CD4-positive, CD25-positive, alpha-beta regulatory T cell (primary cell): ENCODE results near the gene TGM3. TPM values are rescaled to one million over a fixed set of nuclear protein-coding genes. Genes with fewer than 3 reads are reported as not detected.

Source experiments
- ATAC-seq, 2 donors: fragments of 150-1000 bp; cut with Tn5 transposase; one replicate each; pipeline ENCODE4 v1.10.0; 2021; ENCODE audit warnings: low read depth in 2 of 2, moderate number of reproducible peaks in 2 of 2, moderate library complexity in 1 of 2
- DNase-seq, 3 donors: peaks; one replicate each; pipeline versions ENCODE4 v3.0.0 to v3.0.0-alpha.2; 2012 to 2022; ENCODE audit warnings: mixed read lengths in 1 of 3
- H3K27ac ChIP-seq: one replicate; pipeline ENCODE4 v1.7.0; 2013; ENCODE audit warnings: mild to moderate bottlenecking, low read length; ENCODE audit not compliant: insufficient read depth, poor library complexity, severe bottlenecking
- H3K27me3 ChIP-seq: one replicate; pipeline ENCODE4 v1.7.0; 2013; ENCODE audit warnings: low read length; ENCODE audit not compliant: control insufficient read depth, insufficient read depth
- H3K36me3 ChIP-seq: one replicate; pipeline ENCODE4 v1.7.0; 2013; ENCODE audit warnings: mild to moderate bottlenecking, low read length, moderate library complexity; ENCODE audit not compliant: control insufficient read depth, insufficient read depth
- H3K4me1 ChIP-seq: 2 replicates; pipeline ENCODE4 v1.7.0; 2013; ENCODE audit warnings: mild to moderate bottlenecking, low read length; ENCODE audit not compliant: insufficient read depth, control insufficient read depth, poor library complexity, severe bottlenecking
- H3K4me3 ChIP-seq: one replicate; pipeline ENCODE4 v1.7.0; 2013; ENCODE audit warnings: low read depth, mild to moderate bottlenecking, low read length, moderate library complexity
- H3K9me3 ChIP-seq, 2 experiments: 1 replicate in 1 of 2; 2 replicates in 1 of 2; pipeline ENCODE4 v1.7.0; 2013; ENCODE audit warnings: low read length in 2 of 2, mild to moderate bottlenecking in 1 of 2, moderate library complexity in 1 of 2; ENCODE audit not compliant: control insufficient read depth in 2 of 2
- H3K27ac Mint-ChIP-seq, 3 donors: one replicate each; pipeline ENCODE4 v1.8.0; 2020 to 2022; ENCODE audit warnings: mild to moderate bottlenecking in 3 of 3, mixed read lengths in 3 of 3, moderate library complexity in 2 of 3
- H3K27me3 Mint-ChIP-seq: one replicate; pipeline ENCODE4 v1.8.0; 2022; ENCODE audit warnings: mild to moderate bottlenecking, mixed read lengths
- H3K36me3 Mint-ChIP-seq: one replicate; pipeline ENCODE4 v1.8.0; 2020; ENCODE audit warnings: mixed read lengths
- H3K4me1 Mint-ChIP-seq, 4 donors: one replicate each; pipeline ENCODE4 v1.8.0; 2020 to 2022; ENCODE audit warnings: mixed read lengths in 4 of 4, mild to moderate bottlenecking in 1 of 4
- H3K4me3 Mint-ChIP-seq, 4 donors: one replicate each; pipeline ENCODE4 v1.8.0; 2020 to 2022; ENCODE audit warnings: mild to moderate bottlenecking in 4 of 4, mixed read lengths in 4 of 4, moderate library complexity in 3 of 4
- H3K9me3 Mint-ChIP-seq, 7 donors: one replicate each; pipeline ENCODE4 v1.8.0; 2020 to 2022; ENCODE audit warnings: mixed read lengths in 7 of 7, mild to moderate bottlenecking in 3 of 7, moderate library complexity in 2 of 7
- polyA plus RNA-seq, 4 donors: library from polyadenylated mRNA; unstranded; fragments of 300-500 nt; fragmentation: Illumina TruSeq; gene quantifications; one replicate each; pipeline ENCODE4 v1.2.3, GENCODE V29; 2021
- total RNA-seq: library from RNA; stranded (reverse); gene quantifications from one replicate; pipeline ENCODE4 v1.2.3, GENCODE V29; 2022

Gene TGM3
- total and polyA plus RNA-seq, 5 donors from 2014 or later, result not detected

DNA sequence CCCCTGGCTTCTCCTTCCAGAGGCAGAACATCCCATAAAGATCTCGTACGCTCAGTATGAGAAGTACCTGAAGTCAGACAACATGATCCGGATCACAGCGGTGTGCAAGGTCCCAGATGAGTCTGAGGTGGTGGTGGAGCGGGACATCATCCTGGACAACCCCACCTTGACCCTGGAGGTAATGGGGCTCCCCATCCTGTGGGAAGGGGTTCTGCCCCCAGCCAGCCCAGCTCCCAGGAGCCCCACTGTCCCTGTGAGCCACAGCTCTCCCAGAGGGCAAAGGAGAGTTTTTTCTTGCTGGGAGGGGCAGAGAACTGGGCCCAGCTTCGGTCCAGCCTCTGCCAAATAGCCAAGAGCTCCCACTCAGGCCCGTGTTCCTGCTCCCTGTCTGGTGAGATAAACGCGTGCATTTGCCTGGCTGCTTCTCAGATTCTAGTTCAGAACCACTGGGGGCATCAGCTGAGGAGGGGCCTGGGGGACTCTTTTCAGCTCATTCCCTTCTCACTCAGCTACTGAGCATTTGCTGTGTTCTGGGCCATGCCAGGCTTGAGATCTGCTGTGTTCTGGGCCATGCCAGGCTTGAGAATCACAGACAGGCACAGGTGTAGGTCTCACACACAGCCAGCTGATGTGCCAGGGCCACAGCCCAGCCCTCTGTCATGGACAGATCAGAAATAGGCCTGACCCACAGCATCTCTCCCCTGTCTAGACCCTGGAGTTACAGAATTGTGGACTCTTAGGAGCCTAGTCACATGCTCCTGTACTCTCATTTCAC, 39.5 kb downstream of the TGM3 start:
- Histone ChIP-seq H3K27me3 (no peaks in the 10 kb centered on the region), H3K9me3 (no peaks in the 10 kb centered on the region), H3K36me3 (no peaks in the 10 kb centered on the region), H3K4me1 (no peaks in the 10 kb centered on the region), H3K4me3 (no peak overlapping the region), H3K27ac (no peak overlapping the region)
- Mint-ChIP-seq H3K4me3 (no peak overlapping the region), H3K36me3 (no peaks in the 10 kb centered on the region), H3K27me3 (peaks cover 7% of the 10 kb centered on the region), H3K9me3 (no peaks in the 10 kb centered on the region), H3K27ac (no peak overlapping the region), H3K4me1 (no peaks in the 10 kb centered on the region)
- no peak for ATAC-seq
- no peak for DNase-seq

DNA sequence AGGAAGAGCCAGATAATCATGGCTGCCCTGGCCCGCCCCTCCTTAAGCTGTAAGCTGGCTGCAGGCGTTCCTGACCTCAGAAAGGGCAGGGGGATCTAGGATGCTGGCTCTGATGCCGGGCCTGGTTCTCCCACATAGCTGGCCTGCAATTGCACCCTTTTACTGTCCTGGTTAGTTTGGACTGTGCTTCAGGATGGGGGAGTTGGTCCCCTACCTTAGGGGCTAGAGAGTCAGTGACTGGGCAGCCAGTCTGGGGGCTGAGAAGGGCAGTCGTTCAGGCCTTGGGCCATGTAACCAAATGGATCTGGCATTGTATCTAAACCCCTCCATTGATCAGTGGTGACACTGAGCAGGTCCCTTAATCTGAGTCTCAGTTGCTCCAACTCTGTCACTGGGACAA, 40.7 kb downstream of the TGM3 start:
- Histone ChIP-seq H3K4me1 (no peaks in the 10 kb centered on the region), H3K27ac (no peak overlapping the region), H3K27me3 (no peaks in the 10 kb centered on the region), H3K9me3 (no peaks in the 10 kb centered on the region), H3K36me3 (no peaks in the 10 kb centered on the region), H3K4me3 (no peak overlapping the region)
- Mint-ChIP-seq H3K4me3 (no peak overlapping the region), H3K4me1 (no peaks in the 10 kb centered on the region), H3K36me3 (no peaks in the 10 kb centered on the region), H3K27me3 (peaks cover 7% of the 10 kb centered on the region), H3K27ac (no peak overlapping the region), H3K9me3 (no peaks in the 10 kb centered on the region)
- ATAC-seq, result no peak
- no peak for DNase-seq

DNA sequence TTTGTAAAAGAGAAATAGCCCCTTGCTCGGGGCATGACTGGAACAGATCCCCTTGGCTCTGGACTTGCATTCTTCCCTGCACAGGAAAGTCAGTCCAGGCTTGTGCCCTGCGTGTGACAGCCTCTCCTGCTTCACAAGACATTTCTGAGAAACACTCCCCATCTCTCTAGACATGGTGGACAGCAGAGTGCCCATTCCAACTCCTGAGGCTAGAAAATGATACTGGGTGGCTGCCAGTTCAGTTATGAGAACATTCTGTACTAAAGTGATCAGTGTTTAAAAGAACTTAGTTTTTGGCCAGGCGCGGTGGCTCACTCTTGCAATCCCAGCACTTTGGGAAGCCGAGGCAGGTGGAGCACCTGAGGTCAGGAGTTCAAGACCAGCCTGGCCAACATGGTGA, 41.3 kb downstream of the TGM3 start:
- peaks cover 7% of the 10 kb centered on the region for H3K27me3 Mint-ChIP-seq
- no peak overlapping the region for H3K4me3 ChIP-seq
- ATAC-seq (no peak), DNase-seq (no peak)
- H3K4me3 Mint-ChIP-seq, result no peak overlapping the region
- no peak overlapping the region for H3K27ac Mint-ChIP-seq
- no peaks in the 10 kb centered on the region for H3K36me3 ChIP-seq
- no peaks in the 10 kb centered on the region for H3K36me3 Mint-ChIP-seq
- no peak overlapping the region for H3K27ac ChIP-seq
- H3K4me1 ChIP-seq, result no peaks in the 10 kb centered on the region
- H3K9me3 ChIP-seq, result no peaks in the 10 kb centered on the region
- no peaks in the 10 kb centered on the region for H3K4me1 Mint-ChIP-seq
- no peaks in the 10 kb centered on the region for H3K9me3 Mint-ChIP-seq
- no peaks in the 10 kb centered on the region for H3K27me3 ChIP-seq

DNA sequence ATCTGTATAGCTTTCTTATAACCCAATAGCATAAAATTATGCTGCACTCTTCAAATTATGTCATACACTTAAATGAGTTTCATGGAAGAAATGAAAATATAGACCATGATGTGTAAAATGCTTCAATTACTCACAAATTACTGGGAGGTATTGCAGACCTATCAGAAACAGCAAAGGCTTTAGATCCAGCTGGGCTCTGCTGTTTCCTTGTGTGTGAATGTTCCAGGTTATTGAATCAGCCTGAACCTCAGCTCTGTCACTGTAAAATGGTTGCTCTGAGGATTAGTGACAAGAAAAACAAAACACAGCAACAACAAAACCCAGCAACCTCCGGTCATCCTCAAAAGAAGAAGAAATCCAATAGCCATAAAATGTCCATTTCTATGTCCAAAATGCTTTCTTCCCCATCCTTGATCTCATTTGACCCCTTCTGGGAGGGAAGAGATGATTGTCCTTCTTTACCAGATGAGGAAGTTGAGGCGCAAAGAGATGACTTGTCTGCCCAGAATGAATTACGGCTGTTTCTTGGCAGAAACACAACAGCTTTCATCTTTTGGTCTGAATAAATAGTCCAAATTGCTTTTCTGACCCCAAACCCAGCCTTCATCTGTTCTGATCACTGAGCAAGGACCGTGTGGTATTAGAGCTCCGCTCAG, 42.7 kb downstream of the TGM3 start:
- DNase-seq (no peak), ATAC-seq (no peak)
- Histone ChIP-seq H3K4me1 (no peaks in the 10 kb centered on the region), H3K27ac (no peak overlapping the region), H3K9me3 (no peaks in the 10 kb centered on the region), H3K27me3 (no peaks in the 10 kb centered on the region), H3K36me3 (no peaks in the 10 kb centered on the region), H3K4me3 (no peak overlapping the region)
- Mint-ChIP-seq H3K9me3 (no peaks in the 10 kb centered on the region), H3K36me3 (no peaks in the 10 kb centered on the region), H3K4me1 (no peaks in the 10 kb centered on the region), H3K4me3 (no peak overlapping the region), H3K27me3 (peaks cover 7% of the 10 kb centered on the region), H3K27ac (no peak overlapping the region)

DNA sequence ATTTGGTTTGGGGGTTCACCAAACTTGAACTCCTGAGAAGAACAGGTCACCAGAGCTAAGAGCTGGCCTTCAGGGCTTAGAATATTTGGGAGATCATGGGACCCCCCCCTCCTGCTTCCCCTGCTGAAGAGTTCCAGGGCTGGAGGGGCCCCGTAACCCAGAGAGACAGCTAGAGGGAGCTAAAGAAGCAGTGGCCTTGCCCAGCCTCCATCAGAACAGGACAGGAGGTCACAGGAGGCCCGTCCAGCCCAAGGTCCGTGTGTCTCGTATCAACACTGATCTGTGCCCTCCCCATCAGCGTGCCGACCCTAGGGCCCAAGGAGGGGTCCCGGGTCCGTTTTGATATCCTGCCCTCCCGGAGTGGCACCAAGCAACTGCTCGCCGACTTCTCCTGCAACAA, 44.3 kb downstream of the TGM3 start:
- DNase-seq (no peak), ATAC-seq (no peak)
- Mint-ChIP-seq H3K4me1 (no peaks in the 10 kb centered on the region), H3K4me3 (no peak overlapping the region), H3K9me3 (no peaks in the 10 kb centered on the region), H3K27me3 (peaks cover 7% of the 10 kb centered on the region), H3K27ac (no peak overlapping the region), H3K36me3 (no peaks in the 10 kb centered on the region)
- Histone ChIP-seq H3K4me1 (no peaks in the 10 kb centered on the region), H3K27ac (no peak overlapping the region), H3K4me3 (no peak overlapping the region), H3K9me3 (no peaks in the 10 kb centered on the region), H3K27me3 (no peaks in the 10 kb centered on the region), H3K36me3 (no peaks in the 10 kb centered on the region)

DNA sequence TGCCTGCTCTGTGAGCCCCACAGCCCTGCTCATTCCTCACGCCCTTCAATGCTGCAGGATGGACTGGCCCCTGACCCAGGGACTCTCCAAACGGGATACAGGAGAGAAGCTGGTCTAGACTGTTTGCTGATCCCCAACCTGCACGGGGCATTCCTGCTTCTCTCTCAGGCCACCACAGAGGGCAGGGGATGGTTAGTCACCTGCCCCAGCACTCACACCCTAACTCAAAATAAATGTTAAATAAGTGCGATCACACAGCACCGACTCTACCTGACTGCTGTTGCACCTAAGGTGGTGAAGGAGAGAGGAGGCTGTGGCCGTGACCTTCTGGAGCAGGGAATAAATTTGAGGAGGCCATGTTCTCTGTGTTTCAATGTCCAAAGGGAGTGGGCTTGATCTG, 45.0 kb downstream of the TGM3 start:
- Histone ChIP-seq H3K4me1 (no peaks in the 10 kb centered on the region), H3K36me3 (no peaks in the 10 kb centered on the region), H3K27me3 (no peaks in the 10 kb centered on the region), H3K4me3 (no peak overlapping the region), H3K27ac (no peak overlapping the region), H3K9me3 (no peaks in the 10 kb centered on the region)
- no peak overlapping the region for H3K4me3 Mint-ChIP-seq
- H3K27ac Mint-ChIP-seq, result no peak overlapping the region
- H3K27me3 Mint-ChIP-seq, result peaks cover 7% of the 10 kb centered on the region
- H3K9me3 Mint-ChIP-seq, result no peaks in the 10 kb centered on the region
- no peaks in the 10 kb centered on the region for H3K36me3 Mint-ChIP-seq
- no peaks in the 10 kb centered on the region for H3K4me1 Mint-ChIP-seq
- DNase-seq (no peak), ATAC-seq (no peak)

DNA sequence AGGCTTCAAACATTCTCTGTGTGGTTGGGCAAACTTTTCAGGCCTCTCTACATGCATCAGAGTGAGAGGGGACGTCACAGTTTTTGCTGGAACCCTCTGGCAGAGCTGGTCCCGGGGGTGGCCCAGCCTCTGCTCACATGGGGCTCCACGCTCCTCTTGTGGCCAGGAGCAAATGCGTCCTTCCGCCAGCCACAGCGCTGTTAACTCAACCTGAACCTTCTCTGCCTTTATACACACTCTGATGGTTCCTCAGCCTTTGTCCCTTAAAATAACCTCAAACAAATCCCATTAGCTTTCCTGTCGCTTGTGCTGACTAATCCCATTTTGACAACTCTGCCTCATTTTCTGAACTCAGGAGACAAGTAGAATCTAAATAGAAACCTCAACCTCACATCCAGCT, 45.5 kb downstream of the TGM3 start:
- no peaks in the 10 kb centered on the region for H3K36me3 ChIP-seq
- DNase-seq (no peak), ATAC-seq (no peak)
- H3K4me1 ChIP-seq, result no peaks in the 10 kb centered on the region
- H3K4me1 Mint-ChIP-seq, result no peaks in the 10 kb centered on the region
- no peaks in the 10 kb centered on the region for H3K36me3 Mint-ChIP-seq
- no peak overlapping the region for H3K4me3 Mint-ChIP-seq
- no peaks in the 10 kb centered on the region for H3K27me3 ChIP-seq
- no peaks in the 10 kb centered on the region for H3K9me3 ChIP-seq
- no peak overlapping the region for H3K4me3 ChIP-seq
- no peaks in the 10 kb centered on the region for H3K9me3 Mint-ChIP-seq
- H3K27ac ChIP-seq, result no peak overlapping the region
- no peak overlapping the region for H3K27ac Mint-ChIP-seq
- H3K27me3 Mint-ChIP-seq, result peaks cover 7% of the 10 kb centered on the region

DNA sequence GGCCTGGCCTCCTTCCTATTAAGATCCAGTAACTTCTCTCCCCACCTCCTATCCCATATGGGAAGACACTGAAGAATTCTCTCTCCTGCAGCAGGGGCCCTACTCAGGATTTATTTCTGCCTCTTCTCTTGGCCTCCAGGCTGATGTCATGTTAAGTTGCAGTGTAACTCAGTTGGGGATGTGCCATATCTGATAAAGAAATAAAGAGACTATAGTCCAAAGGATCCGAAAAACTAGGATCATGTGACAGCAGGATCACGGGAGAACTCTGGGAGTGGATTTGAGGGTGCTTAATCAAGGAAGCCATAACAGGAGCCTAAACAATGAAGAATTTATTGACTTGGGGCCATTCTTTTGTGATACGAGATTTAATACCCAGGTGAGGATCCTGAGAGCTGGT, 46.4 kb downstream of the TGM3 start:
- no peak for DNase-seq
- ATAC-seq, result no peak
- Mint-ChIP-seq H3K4me1 (no peaks in the 10 kb centered on the region), H3K27me3 (peaks cover 7% of the 10 kb centered on the region), H3K36me3 (no peaks in the 10 kb centered on the region), H3K4me3 (no peak overlapping the region), H3K9me3 (no peaks in the 10 kb centered on the region), H3K27ac (no peak overlapping the region)
- Histone ChIP-seq H3K27me3 (no peaks in the 10 kb centered on the region), H3K27ac (no peak overlapping the region), H3K36me3 (no peaks in the 10 kb centered on the region), H3K4me3 (no peak overlapping the region), H3K4me1 (no peaks in the 10 kb centered on the region), H3K9me3 (peaks cover 0 to 2% of the 10 kb centered on the region in 2 experiments)
